Left lung (tissue), 10 donors: ENCODE measurements around the gene PHKB. TPM values are rescaled to one million over a fixed set of nuclear protein-coding genes. Genes with fewer than 3 reads are reported as not detected.
"Not testable (repeated sequence)": the region's sequence is repeated elsewhere in the genome, so short reads cannot be mapped to it uniquely, and the experiment has no call there.

Experiments
- ATAC-seq: fragments of 200-7000 bp; cut with Tn5 transposase; one replicate; pipeline ENCODE4 v1.9.1; 2020; ENCODE audit warnings: moderate library complexity
- DNase-seq, 4 donors: peaks; one replicate each; pipeline ENCODE4 v3.0.0-alpha.2; 2013 to 2020
- H3K27ac ChIP-seq, 2 donors: fragments of 200-600 bp; sonication (generic) in 1 of 2; one replicate each; pipeline versions ENCODE4 v1.5.0 to v1.8.0; 2020 to 2021
- H3K27me3 ChIP-seq, 2 donors: fragments of 200-600 bp; sonication (generic) in 1 of 2; one replicate each; pipeline versions ENCODE4 v1.5.0 to v1.8.0; 2020 to 2021
- H3K36me3 ChIP-seq, 2 donors: fragments of 200-600 bp; sonication (generic) in 1 of 2; one replicate each; pipeline versions ENCODE4 v1.5.0 to v1.8.0; 2020 to 2021
- H3K4me1 ChIP-seq, 2 donors: fragments of 200-600 bp; one replicate each; pipeline ENCODE4 v1.8.0; 2021
- H3K4me3 ChIP-seq, 2 donors: fragments of 200-600 bp; sonication (generic) in 1 of 2; one replicate each; pipeline versions ENCODE4 v1.5.0 to v1.8.0; 2020 to 2021; ENCODE audit warnings: mild to moderate bottlenecking in 1 of 2
- H3K9me3 ChIP-seq, 2 donors: fragments of 200-600 bp; sonication (generic) in 1 of 2; one replicate each; pipeline versions ENCODE4 v1.5.0 to v1.8.0; 2020 to 2021
- CTCF ChIP-seq, 2 donors: fragments of 200-600 bp; sonication (generic) in 1 of 2; IDR thresholded peaks; one replicate each; pipeline versions ENCODE4 v1.5.0 to v1.8.0; 2021; ENCODE audit warnings: antibody characterized with exemption in 2 of 2
- intact Hi-C, 2 donors: fragments of 100-400 bp; cut with DNase I; formaldehyde crosslinking; loops; one replicate each; pipeline versions ENCODE4 v1.11.2 to v1.14.2; 2022
- polyA plus RNA-seq, 6 donors: library from polyadenylated mRNA; unstranded; fragments of 120-200 nt; gene quantifications; one replicate each; pipeline ENCODE4 v1.2.1, GENCODE V29; 2013; ENCODE audit not compliant: insufficient read length in 6 of 6
- total RNA-seq, 2 donors: library from RNA; stranded (reverse); fragmentation: NEBNext Ultra II Directional; extraction: Animal tissue kit (Norgen Biotek cat#: 25700); gene quantifications; one replicate each; pipeline ENCODE4 v1.2.1, GENCODE V29; 2021
- donor health status: DM: no; HTN: yes; CAD: no.
- donor health status: DM: no; HTN: no; CAD: no.

The PHKB gene
- total and polyA plus RNA-seq, 8 donors, result 76.5 to 104 (median 90.4) TPM

GRCh38 chr16:47426806-47427205 is 34.3 kb upstream of the PHKB start:
- H3K27me3 ChIP-seq, result no peaks in the 10 kb centered on the region
- no peak for TF ChIP-seq CTCF (IDR thresholded peaks at IDR 0.05)
- no peak overlapping the region for H3K27ac ChIP-seq
- peaks cover 0 to 44% of the 10 kb centered on the region in 2 donors for H3K36me3 ChIP-seq
- DNase-seq (no peak), ATAC-seq (no peak)
- H3K4me3 ChIP-seq, result no peak overlapping the region
- H3K4me1 ChIP-seq, result no peaks in the 10 kb centered on the region
- intact Hi-C loops, result no loop called here
- no peaks in the 10 kb centered on the region for H3K9me3 ChIP-seq

- ATAC-seq, result no peak
- intact Hi-C loops, result no loop called here
- TF ChIP-seq CTCF (IDR thresholded peaks at IDR 0.05), result no peak
These were observed 29.2 kb upstream of the PHKB start for GRCh38 chr16:47431960-47432359.

DNA sequence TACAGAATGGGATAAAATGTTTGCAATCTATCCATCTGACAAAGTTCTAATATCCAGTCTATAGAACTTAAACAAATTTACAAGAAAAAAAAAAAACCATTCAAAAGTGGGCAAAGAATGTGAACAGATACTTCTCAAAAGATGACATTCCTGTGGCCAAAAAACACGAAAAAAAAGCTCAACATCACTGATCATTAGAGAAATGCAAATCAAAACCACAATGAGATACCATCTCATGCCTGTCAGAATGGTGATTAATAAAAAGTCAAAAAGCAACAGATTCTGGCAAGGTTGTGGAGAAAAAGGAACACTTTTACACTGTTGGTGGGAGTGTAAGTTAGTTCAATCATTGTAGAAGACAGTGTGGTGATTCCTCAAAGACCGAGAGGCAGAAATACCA is 26.9 kb upstream of the PHKB start:
- ATAC-seq, H3K9me3 ChIP-seq, DNase-seq, H3K4me1 ChIP-seq, H3K27ac ChIP-seq, H3K4me3 ChIP-seq, intact Hi-C loops, H3K27me3 ChIP-seq: not testable (repeated sequence)
- H3K36me3 ChIP-seq, result peaks cover 0 to 15% of the 10 kb centered on the region in 2 donors

More at GRCh38 chr16:47431960-47432359, 29.2 kb upstream of the PHKB start:
- no peak overlapping the region for H3K4me3 ChIP-seq
- DNase-seq, result no peak
- no peak overlapping the region for H3K27ac ChIP-seq
- no peaks in the 10 kb centered on the region for H3K9me3 ChIP-seq
- no peaks in the 10 kb centered on the region for H3K4me1 ChIP-seq
- H3K36me3 ChIP-seq, result peaks cover 0 to 21% of the 10 kb centered on the region in 2 donors
- no peaks in the 10 kb centered on the region for H3K27me3 ChIP-seq

- DNase-seq, H3K27ac ChIP-seq, ATAC-seq, H3K9me3 ChIP-seq, H3K4me3 ChIP-seq, H3K4me1 ChIP-seq, H3K27me3 ChIP-seq, intact Hi-C loops: not testable (repeated sequence)
- H3K36me3 ChIP-seq, result peaks cover 0 to 14% of the 10 kb centered on the region in 2 donors
These were observed 21.1 kb upstream of the PHKB start for GRCh38 chr16:47440066-47440465.

GRCh38 chr16:47442884-47443283 is 18.2 kb upstream of the PHKB start:
- H3K36me3 ChIP-seq, result peaks cover 0 to 16% of the 10 kb centered on the region in 2 donors
- H3K4me1 ChIP-seq, ATAC-seq, H3K27ac ChIP-seq, H3K4me3 ChIP-seq, intact Hi-C loops, DNase-seq, H3K27me3 ChIP-seq, H3K9me3 ChIP-seq: not testable (repeated sequence)

DNA sequence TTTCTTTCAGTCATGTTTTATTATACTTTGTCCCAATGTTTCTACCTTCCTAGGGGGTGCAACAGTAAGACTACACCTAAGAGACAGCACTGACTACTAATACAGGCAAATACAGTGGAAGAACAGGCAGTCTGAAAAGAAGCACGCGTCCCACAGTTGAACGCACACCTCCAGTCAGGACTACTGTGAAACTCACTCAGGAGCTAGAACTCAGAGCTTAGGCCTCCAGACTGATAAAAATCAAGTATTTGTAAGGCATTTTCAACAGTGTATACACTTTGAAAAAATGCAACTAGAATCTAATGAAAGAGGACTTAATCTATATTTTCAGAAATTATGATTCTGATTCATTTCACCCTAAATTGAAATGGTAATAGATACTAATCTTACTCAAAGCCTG is 14.7 kb upstream of the PHKB start:
- TF ChIP-seq CTCF (IDR thresholded peaks at IDR 0.05), result no peak
- Histone ChIP-seq H3K36me3 (peaks cover 0 to 34% of the 10 kb centered on the region in 2 donors), H3K9me3 (peaks cover 0 to 3% of the 10 kb centered on the region in 2 donors), H3K4me3 (no peak overlapping the region), H3K27ac (no peak overlapping the region), H3K4me1 (no peaks in the 10 kb centered on the region), H3K27me3 (no peaks in the 10 kb centered on the region)
- ATAC-seq (no peak), DNase-seq (no peak)
- intact Hi-C loops, result no loop called here

DNA sequence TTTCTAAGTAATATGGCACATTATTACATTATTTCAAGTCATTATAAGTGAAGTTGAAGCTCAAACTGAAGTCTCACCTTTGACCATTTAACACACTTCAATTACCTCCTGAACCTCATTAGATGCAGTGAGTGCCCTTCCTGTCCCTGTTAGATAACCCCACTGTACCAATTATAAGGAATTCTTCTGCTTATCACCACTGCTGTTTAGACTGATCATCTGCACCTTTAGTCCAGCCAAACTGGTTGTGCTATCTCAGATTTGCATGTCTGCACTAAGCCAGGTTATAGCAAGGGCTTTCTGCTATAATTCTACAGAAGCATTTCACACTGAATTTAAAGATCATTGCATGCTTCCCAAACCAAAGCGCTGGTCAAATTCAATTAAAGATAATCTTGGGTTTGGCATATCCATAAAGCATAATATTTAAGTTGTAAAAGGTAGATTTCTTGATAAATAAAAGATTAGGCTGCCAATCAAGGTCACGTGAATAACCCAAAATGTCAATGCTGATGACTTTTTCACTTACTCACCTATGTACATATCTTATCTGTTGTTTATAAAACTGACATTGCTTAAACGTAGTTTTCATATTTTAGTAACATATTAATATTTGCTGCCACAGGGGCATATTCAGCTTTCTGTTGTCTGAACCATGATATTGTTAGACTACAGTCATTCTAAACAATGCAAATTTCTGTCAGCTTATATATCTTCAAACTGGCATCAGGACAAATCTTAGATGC is 12.1 kb upstream of the PHKB start:
- Histone ChIP-seq H3K9me3 (no peaks in the 10 kb centered on the region), H3K4me1 (no peaks in the 10 kb centered on the region), H3K27me3 (no peaks in the 10 kb centered on the region), H3K4me3 (no peak overlapping the region), H3K27ac (no peak overlapping the region), H3K36me3 (peaks cover 0 to 60% of the 10 kb centered on the region in 2 donors)
- ATAC-seq, result no peak
- intact Hi-C loops, result no loop called here
- no peak for TF ChIP-seq CTCF (IDR thresholded peaks at IDR 0.05)
- DNase-seq, result no peak
